Spleen (tissue), 7 donors: ENCODE measurements around the gene ATOX1.

Source experiments
- POLR2A ChIP-seq, 3 donors: fragments of 450-650 bp; IDR thresholded peaks; one replicate each; pipeline ENCODE4 v1.5.1; 2017; ENCODE audit warnings: antibody characterized with exemption in 3 of 3, mild to moderate bottlenecking in 1 of 3
- TF ChIP-seq, protein P1 (sequence below), 11 experiments: fragments of 200-600 bp in 7 of 11; fragments of 450-650 bp in 4 of 11; sonication (generic) in 4 of 11; IDR thresholded peaks in 8 of 11; conservative IDR thresholded peaks in 3 of 11; 1 replicate in 7 of 11; 2 replicates in 4 of 11; pipeline versions ENCODE4 v1.4.0 to v1.8.0; 2016 to 2021; ENCODE audit warnings: antibody characterized with exemption in 11 of 11, inconsistent platforms in 4 of 11, mild to moderate bottlenecking in 1 of 11
- donor health status: DM: no; HTN: no; CAD: no; lungs with moderate emphysema.
- donor health status: DM: no; HTN: no; CAD: no.
- donor health status: DM: no; HTN: no; CAD: no.

DNA sequence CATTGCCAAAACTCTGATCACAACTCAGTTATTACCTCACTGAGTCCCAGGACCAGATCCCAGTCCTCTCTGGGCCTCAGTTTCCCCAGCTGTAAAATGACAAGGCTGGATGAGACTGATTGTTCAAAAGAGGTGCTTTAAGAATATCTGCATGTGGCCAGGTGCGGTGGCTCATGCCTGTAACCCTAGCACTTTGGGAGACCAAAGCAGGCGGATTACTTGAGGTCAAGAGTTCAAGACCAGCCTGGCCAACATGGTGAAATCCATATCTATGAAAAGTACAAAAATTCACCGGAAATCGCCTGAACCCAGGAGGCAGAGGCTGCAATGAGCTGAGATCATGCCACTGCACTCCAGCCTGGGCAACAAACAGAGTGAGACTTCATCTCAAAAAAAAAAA is 8.3 kb downstream of the ATOX1 start:
- TF ChIP-seq, protein P1, sequence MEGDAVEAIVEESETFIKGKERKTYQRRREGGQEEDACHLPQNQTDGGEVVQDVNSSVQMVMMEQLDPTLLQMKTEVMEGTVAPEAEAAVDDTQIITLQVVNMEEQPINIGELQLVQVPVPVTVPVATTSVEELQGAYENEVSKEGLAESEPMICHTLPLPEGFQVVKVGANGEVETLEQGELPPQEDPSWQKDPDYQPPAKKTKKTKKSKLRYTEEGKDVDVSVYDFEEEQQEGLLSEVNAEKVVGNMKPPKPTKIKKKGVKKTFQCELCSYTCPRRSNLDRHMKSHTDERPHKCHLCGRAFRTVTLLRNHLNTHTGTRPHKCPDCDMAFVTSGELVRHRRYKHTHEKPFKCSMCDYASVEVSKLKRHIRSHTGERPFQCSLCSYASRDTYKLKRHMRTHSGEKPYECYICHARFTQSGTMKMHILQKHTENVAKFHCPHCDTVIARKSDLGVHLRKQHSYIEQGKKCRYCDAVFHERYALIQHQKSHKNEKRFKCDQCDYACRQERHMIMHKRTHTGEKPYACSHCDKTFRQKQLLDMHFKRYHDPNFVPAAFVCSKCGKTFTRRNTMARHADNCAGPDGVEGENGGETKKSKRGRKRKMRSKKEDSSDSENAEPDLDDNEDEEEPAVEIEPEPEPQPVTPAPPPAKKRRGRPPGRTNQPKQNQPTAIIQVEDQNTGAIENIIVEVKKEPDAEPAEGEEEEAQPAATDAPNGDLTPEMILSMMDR (IDR thresholded peaks at IDR 0.05 in 8 of 11, conservative IDR thresholded peaks at IDR 0.05 in 3 of 11), result no peak
- no peak for TF ChIP-seq POLR2A (IDR thresholded peaks at IDR 0.05)
